DMS79 treated with DMSO at 0.1 percent for 48 hours (cell line): ENCODE measurements around the gene CRELD2.
A peak's percentile ranks its signal among the peaks of the same experiment; 100 is the strongest.

Experiments
- DNase-seq: peaks from one replicate; lab custom pipeline; 2025; lab: John Stamatoyannopoulos, UW

Gene CRELD2

GRCh38 chr22:49946612-49947295 lies 28.3 kb downstream of the CRELD2 start:
- no peak for DNase-seq

GRCh38 chr22:49947296-49947622 lies 28.8 kb downstream of the CRELD2 start:
- no peak for DNase-seq

DNA sequence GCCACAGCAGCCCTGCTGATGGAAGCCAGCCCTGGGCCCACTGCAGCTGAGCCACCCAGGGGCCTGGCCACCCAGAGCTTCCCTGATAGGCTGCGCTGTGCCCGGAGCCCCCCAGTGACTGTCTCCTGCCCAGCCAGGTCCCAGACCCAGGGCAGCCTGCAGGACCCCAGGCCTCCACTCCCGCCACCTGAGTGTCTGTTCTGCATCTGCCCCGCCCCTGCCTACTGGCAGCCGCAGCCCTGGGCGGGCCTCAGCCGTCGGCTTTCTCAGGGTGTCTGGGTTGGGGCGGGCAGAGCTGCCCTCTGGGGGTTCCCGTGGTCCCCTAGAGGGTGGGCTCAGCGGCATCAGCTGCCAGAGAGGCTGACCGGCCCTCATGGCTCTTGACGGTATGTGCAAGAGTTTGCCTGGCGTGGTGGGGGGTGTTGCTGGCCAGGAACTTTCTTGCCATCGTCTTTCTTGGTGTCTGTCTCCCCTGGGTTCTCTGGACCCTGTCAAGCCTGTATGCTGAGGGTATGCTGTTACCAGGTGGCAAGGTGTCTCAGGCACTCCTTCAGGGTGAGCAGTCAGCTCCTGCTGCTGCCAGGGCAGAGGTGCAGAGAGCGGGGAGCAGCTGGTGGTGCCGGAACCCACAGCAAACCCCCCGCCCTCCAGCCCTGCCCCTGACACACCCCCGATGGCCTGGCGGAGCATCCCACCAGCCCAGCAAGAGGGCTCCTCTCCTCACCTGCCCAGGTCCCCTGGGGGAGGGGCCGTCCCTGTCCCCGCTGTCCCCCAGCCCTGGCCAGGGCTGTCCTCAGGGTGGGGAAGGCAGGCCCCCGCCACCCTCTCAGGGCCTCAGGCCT lies 29.9 kb downstream of the CRELD2 start:
- DNase-seq, result no peak

DNA sequence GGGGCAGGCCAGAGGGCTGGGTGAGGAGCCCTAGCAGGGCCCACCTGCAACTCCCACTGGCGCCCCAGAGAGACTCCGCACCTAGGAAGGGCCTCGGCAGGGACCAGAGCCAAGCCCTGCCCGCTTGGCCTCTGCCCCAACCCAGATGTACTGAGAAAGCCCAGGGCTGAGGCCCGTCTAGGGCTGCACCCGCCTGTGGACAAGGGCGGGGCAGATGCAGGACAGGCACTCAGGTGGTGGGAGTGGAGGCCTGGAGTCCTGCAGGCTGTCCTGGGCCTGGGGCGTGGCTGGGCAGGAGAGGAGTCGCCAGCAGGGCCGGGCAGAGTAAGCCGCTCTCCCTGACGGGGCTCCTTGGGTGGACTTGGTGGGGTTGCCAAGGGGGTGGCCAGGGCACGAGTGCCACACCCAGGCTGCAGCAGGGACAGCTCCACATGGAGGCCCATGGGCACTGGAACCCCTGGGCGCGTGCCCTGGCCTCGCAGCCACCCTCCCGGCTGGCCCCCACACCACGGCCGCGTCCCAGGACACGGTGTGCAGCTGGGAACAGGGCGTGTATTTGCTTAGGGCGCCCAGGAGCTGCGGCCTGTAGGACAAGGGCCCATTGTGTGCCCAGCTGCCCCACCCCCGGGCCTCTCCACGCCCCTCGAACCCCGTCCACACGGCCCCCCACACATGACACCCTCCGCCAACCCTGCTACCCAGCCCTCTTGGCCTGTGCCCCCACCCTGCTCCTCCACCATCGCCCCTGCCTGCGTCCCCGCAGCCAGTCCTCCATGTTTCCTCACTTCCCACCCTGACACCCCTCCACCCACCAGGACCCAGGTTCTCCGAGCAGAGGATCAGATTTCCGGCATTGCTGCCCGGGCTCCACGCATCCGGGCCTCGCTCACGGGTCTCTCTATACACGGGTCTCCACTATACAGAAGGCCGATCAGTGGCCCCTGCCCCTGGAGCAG lies 30.8 kb downstream of the CRELD2 start:
- no peak for DNase-seq

DNA sequence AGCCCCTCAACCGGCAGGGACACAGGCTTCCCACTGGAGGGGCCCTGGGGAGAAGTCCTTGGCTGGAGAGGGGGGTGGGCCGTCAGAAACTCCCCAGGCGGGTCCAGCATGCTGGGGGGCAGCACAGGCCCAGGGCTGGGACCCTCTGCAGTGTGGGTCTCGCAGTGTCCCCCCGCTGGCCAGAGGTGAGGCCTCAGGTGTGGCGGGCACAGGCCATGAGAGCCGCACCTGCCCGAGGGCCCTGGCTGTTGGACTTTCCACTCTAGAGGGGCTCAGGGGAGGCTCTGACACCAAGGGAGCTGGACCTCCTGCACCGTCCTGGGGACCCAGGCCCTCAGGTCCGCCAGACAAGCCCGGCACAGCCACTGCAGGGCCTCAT lies 31.5 kb downstream of the CRELD2 start:
- DNase-seq, result no peak

DNA sequence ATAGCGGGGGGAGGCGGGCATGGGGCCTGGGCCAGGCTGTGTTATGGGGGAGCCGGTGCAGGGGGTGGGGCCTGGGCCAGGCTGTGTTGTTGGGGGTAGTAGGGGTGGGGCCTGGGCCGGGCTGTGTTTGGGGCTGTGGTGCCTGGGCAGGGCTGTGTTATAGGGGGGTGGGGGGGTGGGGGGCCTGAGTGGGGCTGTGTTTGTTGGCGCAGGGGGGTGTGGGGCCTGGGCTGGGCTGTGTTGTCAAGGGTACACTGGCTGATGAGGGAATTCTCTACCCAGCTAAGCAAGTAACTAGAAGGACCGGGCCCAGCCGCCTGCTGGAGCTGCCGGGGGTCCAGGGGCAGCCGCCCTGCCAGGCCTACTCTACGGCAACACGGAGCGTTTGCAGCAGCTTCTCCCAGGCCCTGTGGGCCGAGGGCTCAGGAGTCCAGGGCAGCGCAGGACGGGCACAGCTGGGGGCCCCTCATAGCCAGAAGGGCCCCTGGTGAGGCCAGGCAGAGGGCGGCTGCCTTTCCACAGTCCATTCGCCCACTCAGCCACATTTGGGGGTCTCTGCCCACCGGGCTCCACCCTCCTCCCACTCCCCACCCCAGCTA lies 32.1 kb downstream of the CRELD2 start:
- no peak for DNase-seq

DNA sequence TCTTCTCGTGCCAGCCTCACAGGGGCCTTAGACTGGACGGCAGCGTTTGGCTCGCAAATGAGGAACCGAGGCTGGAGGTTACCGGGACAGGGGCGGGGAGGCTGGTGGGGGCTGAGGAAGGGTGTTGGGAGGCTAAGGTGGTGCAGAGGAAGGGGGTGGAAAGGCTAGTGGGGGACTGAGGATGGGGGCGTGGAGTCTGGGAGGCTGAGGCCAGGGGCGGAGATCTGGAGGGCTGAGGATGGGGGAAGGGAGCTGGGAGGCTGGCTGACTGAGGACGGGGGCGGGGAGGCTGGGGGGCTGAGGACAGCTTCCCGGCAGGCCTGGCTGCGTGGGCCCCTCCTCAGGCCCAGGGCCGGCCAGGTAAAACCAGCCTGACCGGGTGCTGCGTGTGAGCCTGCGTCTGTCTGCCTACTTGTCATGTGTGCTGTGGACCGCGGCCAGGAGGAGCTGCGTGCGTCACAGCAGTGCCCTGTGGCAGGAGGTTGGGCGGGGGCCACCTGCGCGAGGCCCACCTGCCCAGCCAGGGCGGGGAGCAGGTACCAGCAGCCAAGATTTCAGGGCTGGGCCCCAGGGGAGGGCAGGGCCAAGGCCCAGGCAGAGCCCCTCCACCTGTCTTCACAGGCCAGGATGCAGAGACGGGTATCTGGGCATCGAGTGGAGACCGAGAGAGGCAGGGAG lies 32.7 kb downstream of the CRELD2 start:
- DNase-seq, result peak; percentile 65

GRCh38 chr22:49951678-49951985 lies 33.2 kb downstream of the CRELD2 start:
- DNase-seq, result no peak

GRCh38 chr22:49951986-49952896 lies 33.8 kb downstream of the CRELD2 start:
- DNase-seq, result no peak

DNA sequence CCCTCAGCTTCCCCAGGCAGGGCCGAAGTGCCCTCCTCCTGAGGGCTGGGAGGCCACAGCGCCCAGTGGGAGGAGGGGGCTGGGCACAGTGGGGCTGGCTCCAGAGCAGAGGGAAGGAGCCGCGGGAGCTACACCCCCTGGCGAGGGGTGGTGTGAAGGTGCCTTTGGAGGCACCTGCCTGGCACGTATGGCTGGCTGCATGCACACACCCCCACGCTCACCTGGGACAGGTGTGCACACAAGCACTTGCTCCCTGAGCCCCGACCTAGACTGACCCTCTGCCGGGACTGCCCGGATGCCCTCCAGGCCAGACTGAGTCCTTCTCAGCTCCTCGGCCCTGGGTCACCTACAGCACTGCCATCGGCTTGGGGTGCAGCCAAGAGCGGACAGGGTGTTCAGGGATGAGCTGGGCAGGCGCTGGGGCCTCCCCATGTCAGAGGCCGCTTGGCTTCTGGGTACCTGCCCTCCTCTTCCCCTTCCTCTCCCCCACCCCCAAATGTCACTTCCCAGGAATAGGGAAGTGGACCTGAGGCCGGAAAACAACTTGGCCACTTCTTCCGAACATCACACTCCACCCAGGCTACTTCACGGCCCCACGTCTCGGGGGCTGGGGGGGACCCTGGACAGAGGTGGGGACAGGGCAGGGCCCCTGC lies 34.7 kb downstream of the CRELD2 start:
- DNase-seq, result no peak

DNA sequence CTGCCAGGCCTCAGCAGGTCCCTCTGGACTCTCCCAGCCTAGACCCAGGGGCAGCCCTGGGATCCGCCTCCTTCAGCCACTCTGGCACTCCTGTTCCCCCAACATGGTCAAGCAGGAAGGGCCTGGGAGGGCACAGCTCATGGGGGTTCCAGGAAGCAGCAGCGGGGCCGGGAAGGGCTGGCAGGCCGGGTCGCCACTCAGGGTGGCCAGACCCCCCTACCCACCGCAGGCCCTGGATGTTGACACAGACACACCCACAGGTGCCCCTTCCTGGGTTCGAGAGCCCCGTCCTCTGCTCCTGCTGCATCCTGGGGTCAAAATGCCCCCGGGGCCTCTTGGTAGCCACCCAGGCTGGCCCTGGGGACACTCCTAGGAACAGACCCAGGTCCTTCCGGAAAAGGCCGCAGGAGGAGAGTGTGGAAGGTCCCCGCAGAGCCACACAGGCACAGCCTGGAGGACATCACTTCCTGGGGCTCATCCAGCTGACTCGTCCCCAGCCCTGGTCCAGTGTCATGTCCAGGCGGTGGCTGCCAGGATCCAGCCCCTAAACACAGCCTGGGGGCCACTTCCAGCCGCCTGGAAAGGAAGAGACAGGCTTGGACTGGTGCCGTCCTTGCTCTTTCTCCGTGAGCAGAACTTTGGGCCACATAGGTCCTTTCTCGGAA lies 35.4 kb downstream of the CRELD2 start:
- DNase-seq, result no peak

GRCh38 chr22:49954354-49954753 lies 35.9 kb downstream of the CRELD2 start:
- no peak for DNase-seq

- DNase-seq, result no peak
Observed at GRCh38 chr22:49954991-49955580, 36.7 kb downstream of the CRELD2 start.

DNA sequence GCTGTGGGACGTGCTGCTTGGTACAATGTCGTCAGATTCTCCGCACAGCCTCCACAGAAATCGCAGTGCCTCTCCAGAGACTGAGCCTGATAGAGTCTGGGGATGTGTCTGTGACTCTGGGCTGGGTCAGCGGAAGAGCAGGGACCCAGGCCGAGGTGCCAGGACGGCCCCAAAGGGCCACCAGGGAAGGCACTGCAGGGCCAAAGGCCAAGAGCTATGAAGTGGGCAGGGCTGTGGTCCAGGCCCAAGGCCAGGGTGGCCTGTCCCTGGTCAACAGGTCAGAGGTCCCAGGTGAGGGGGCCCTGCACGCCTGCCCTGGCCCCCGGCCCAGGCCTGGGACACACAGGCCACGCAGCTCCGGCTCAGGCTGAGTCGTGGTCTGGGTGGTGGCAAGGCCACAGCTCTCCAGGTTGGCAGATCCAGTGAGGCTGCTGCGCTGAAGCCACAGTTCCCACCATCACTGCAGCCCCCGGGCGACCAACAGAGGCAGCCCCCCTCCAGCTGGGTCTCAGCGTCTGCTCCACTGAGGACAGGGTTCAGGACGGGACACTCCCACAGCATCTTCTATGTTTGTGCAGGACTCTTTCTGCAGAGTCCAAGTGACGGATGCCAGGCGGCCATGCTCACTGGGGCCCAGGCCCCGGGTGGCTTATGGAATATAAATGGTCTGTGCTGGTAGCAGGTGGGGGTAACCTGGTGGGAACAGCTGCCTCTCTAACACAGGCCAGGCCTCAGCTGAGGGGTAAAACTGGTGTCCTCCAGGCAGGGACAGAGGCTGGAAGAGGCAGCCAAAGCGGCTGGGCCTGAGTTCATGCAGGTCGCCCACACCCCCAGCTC lies 37.4 kb downstream of the CRELD2 start:
- DNase-seq, result no peak

DNA sequence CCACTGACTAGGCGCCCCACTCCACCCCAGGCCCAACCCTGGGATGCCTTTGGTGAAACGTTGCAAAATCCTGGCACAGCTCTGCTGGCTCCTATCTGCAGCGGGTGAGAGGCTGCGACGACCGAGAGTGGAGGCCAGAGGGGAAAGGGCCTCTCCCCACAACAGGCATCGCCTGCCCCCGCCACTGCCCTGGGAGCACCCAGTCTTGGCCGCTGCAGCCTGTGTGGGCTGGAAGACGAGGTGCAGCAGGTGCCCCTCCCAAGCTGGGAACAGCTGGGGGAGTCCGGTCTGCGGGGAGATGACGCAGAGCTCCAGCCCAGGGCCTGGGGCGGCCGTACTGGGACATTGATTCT lies 38.0 kb downstream of the CRELD2 start:
- no peak for DNase-seq

DNA sequence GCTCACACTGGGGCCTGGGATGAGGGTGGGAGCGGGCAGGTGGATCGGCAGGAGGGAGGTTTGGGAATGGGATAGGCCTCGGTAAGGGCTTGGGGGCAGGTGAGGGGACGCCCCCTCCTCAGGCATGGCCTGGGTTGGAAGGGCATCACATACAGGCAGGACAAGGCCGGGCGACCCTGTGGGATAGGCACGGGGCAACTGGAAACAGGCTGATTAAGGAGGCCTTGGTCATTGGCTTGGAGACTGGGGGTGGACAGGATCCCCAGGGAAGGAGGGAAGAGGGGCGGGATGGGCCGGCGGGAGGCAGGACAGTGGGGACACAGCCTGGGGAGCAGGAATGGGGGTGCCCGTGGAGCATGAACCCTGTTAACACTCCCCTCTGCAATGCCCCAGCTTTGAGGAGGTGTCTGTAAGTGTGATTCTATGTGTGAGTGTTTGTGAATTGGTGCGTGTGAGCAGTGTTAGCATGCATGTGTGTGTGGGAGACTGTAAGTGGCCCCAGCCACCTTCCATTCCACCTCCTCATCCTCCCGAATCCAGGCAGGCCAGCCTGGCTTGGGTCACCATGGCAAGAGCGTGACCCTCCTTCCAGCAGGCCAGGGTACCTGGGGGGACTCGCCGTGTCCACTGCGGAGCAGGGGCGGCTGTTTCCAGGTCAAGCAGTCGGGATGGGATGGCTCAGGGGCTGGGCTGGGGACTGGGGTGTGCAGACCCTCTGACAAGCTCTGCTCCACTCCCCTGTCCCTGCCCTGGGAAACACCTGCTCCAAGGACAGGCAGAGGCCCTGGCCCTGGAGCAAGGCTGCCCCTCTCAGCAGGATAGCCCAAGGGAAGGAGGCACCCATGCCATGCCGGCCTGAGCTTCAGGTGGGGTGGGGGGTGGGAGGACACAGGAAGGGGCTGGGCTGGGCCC lies 38.7 kb downstream of the CRELD2 start:
- no peak for DNase-seq

GRCh38 chr22:49957826-49958365 lies 39.5 kb downstream of the CRELD2 start:
- DNase-seq, result no peak
